AG09309 (cell line): ENCODE data around the gene NPW.

ENCODE experiments used
- DNase-seq: peaks from one replicate; pipeline ENCODE4 v3.0.0-alpha.2; 2010; ENCODE audit warnings: low read depth
- H3K4me3 ChIP-seq: 2 replicates; pipeline ENCODE4 v1.5.1; 2011; ENCODE audit warnings: mild to moderate bottlenecking, low read depth, low read length, moderate library complexity; ENCODE audit not compliant: control insufficient read depth
- CTCF ChIP-seq: IDR thresholded peaks from 2 replicates; pipeline ENCODE4 v1.5.1; 2011; ENCODE audit warnings: mild to moderate bottlenecking, low read depth, low read length, inconsistent platforms; ENCODE audit not compliant: insufficient read depth, control insufficient read depth; ENCODE audit errors: missing control alignments

Gene NPW

GRCh38 chr16:2046893-2047329 lies 27.3 kb downstream of the NPW start:
- no peak for DNase-seq
- peak overlapping the region; percentile 74 for H3K4me3 ChIP-seq
- TF ChIP-seq CTCF = no peak

GRCh38 chr16:2047330-2048115 lies 27.9 kb downstream of the NPW start, which contains the start of the genes NTHL1 and TSC2:
NTHL1 (minus strand) TSS chr16:2047834; CDS start chr16:2047823, 11 bp downstream.
TSC2 (plus strand) TSS chr16:2047985; CDS start chr16:2048616, 631 bp downstream.
- peak; percentile 26 for TF ChIP-seq CTCF
- peak; percentile 78 for DNase-seq
- H3K4me3 ChIP-seq = peak within 1 kb of the TSS; percentile 74

GRCh38 chr16:2048116-2048543 lies 28.5 kb downstream of the NPW start:
- peak overlapping the region; percentile 74 for H3K4me3 ChIP-seq
- TF ChIP-seq CTCF = no peak
- DNase-seq = no peak

- DNase-seq = no peak
- H3K4me3 ChIP-seq = no peak overlapping the region
- no peak for TF ChIP-seq CTCF
Observed at GRCh38 chr16:2053211-2053610, 33.6 kb downstream of the NPW start.

GRCh38 chr16:2053897-2054296 lies 34.3 kb downstream of the NPW start:
- TF ChIP-seq CTCF = no peak
- no peak for DNase-seq
- H3K4me3 ChIP-seq = no peak overlapping the region

GRCh38 chr16:2054543-2055245 lies 35.1 kb downstream of the NPW start:
- no peak overlapping the region for H3K4me3 ChIP-seq
- DNase-seq = no peak
- TF ChIP-seq CTCF = no peak
